H9 (cell line): ENCODE data around the gene TTC19. TPM values are rescaled to one million over a fixed set of nuclear protein-coding genes. Genes with fewer than 3 reads are reported as not detected.
A peak's percentile ranks its signal among the peaks of the same experiment; 100 is the strongest.

ENCODE experiments used
- DNase-seq: peaks from one replicate; pipeline ENCODE4 v3.0.0-alpha.2; 2017
- H2AFZ ChIP-seq: one replicate; pipeline ENCODE4 v1.6.1; 2013; ENCODE audit warnings: mild to moderate bottlenecking, low read length, control low read depth, moderate library complexity
- H2AK5ac ChIP-seq: 2 replicates; pipeline ENCODE4 v1.6.1; 2013; ENCODE audit warnings: low read length, control low read depth, mixed read lengths; ENCODE audit not compliant: insufficient read length
- H2BK120ac ChIP-seq: one replicate; pipeline ENCODE4 v1.6.1; 2013; ENCODE audit warnings: low read depth, mild to moderate bottlenecking, low read length, control low read depth, inconsistent platforms; ENCODE audit not compliant: poor library complexity, severe bottlenecking
- H2BK12ac ChIP-seq: 2 replicates; pipeline ENCODE4 v1.6.1; 2013; ENCODE audit warnings: low read length, control low read depth, mixed read lengths, low read depth; ENCODE audit not compliant: insufficient read length
- H2BK15ac ChIP-seq: 2 replicates; pipeline ENCODE4 v1.6.1; 2013; ENCODE audit warnings: low read depth, low read length, control low read depth
- H2BK20ac ChIP-seq: one replicate; pipeline ENCODE4 v1.6.1; 2013; ENCODE audit warnings: low read depth, mild to moderate bottlenecking, low read length, control low read depth, inconsistent platforms; ENCODE audit not compliant: poor library complexity, severe bottlenecking
- H2BK5ac ChIP-seq: 2 replicates; pipeline ENCODE4 v1.6.1; 2013; ENCODE audit warnings: low read length, control low read depth, mixed read lengths; ENCODE audit not compliant: insufficient read length
- H3K14ac ChIP-seq: 2 replicates; pipeline ENCODE4 v1.6.1; 2013; ENCODE audit warnings: low read length, control low read depth; ENCODE audit not compliant: insufficient read depth
- H3K18ac ChIP-seq: 2 replicates; pipeline ENCODE4 v1.6.1; 2013; ENCODE audit warnings: low read depth, mild to moderate bottlenecking, mixed read lengths, low read length, control low read depth; ENCODE audit not compliant: insufficient read length
- H3K23ac ChIP-seq: 2 replicates; pipeline ENCODE4 v1.6.1; 2013; ENCODE audit warnings: low read length, control low read depth, mixed read lengths, low read depth; ENCODE audit not compliant: insufficient read length
- H3K23me2 ChIP-seq: 2 replicates; pipeline ENCODE4 v1.6.1; 2013; ENCODE audit warnings: low read depth, mild to moderate bottlenecking, mixed read lengths, low read length, control low read depth; ENCODE audit not compliant: insufficient read length, poor library complexity, severe bottlenecking
- H3K27ac ChIP-seq: 2 replicates; pipeline ENCODE4 v1.5.1; 2013; ENCODE audit warnings: low read length, control low read depth, mixed read lengths, low read depth; ENCODE audit not compliant: insufficient read length
- H3K27me3 ChIP-seq: 2 replicates; pipeline ENCODE4 v1.6.1; 2013; ENCODE audit warnings: low read length, control low read depth, inconsistent platforms; ENCODE audit not compliant: insufficient read depth
- H3K4ac ChIP-seq: 2 replicates; pipeline ENCODE4 v1.6.1; 2013; ENCODE audit warnings: low read depth, mild to moderate bottlenecking, control low read depth, inconsistent platforms, low read length, moderate library complexity
- H3K4me1 ChIP-seq: 2 replicates; pipeline ENCODE4 v1.6.1; 2013; ENCODE audit warnings: low read length, control low read depth, inconsistent platforms; ENCODE audit not compliant: insufficient read depth
- H3K4me2 ChIP-seq: 2 replicates; pipeline ENCODE4 v1.6.1; 2013; ENCODE audit warnings: low read length, control low read depth, mixed read lengths; ENCODE audit not compliant: insufficient read length, insufficient read depth
- H3K56ac ChIP-seq: 2 replicates; pipeline ENCODE4 v1.6.1; 2013; ENCODE audit warnings: low read depth, mild to moderate bottlenecking, mixed read lengths, low read length, control low read depth; ENCODE audit not compliant: insufficient read length
- H3K79me1 ChIP-seq: 2 replicates; pipeline ENCODE4 v1.6.1; 2013; ENCODE audit warnings: low read depth, mild to moderate bottlenecking, moderate library complexity, low read length, control low read depth, inconsistent platforms; ENCODE audit not compliant: insufficient read depth, poor library complexity, severe bottlenecking
- H3K79me2 ChIP-seq: 2 replicates; pipeline ENCODE4 v1.6.1; 2013; ENCODE audit warnings: low read length, control low read depth, inconsistent platforms; ENCODE audit not compliant: insufficient read depth
- H3K9ac ChIP-seq: 2 replicates; pipeline ENCODE4 v1.6.1; 2013; ENCODE audit warnings: low read length, control low read depth, mixed read lengths; ENCODE audit not compliant: insufficient read length; ENCODE audit errors: extremely low read depth
- H3K9me3 ChIP-seq: one replicate; pipeline ENCODE4 v1.6.1; 2013; ENCODE audit warnings: low read depth, low read length, inconsistent platforms; ENCODE audit not compliant: control insufficient read depth
- H3T11ph ChIP-seq: one replicate; pipeline ENCODE4 v1.6.1; 2013; ENCODE audit warnings: mild to moderate bottlenecking, low read length, control low read depth, inconsistent platforms
- H4K20me1 ChIP-seq: one replicate; pipeline ENCODE4 v1.6.1; 2013; ENCODE audit not compliant: control insufficient read depth, insufficient read length, insufficient read depth
- H4K5ac ChIP-seq: 2 replicates; pipeline ENCODE4 v1.6.1; 2013; ENCODE audit warnings: low read depth, mild to moderate bottlenecking, mixed read lengths, low read length, control low read depth; ENCODE audit not compliant: insufficient read length
- H4K8ac ChIP-seq: replicated peaks from 2 replicates; pipeline ENCODE4 v1.6.1; 2013; ENCODE audit warnings: low read length, control low read depth, mixed read lengths, low read depth; ENCODE audit not compliant: insufficient read length
- H4K91ac ChIP-seq: 2 replicates; pipeline ENCODE4 v1.6.1; 2013; ENCODE audit warnings: low read depth, mild to moderate bottlenecking, moderate library complexity, mixed read lengths, low read length, control low read depth; ENCODE audit not compliant: insufficient read length
- H3K27ac Mint-ChIP-seq, 3 experiments: 2 replicates in 2 of 3; 3 replicates in 1 of 3; pipeline ENCODE4 v1.8.0; 2020 to 2021; ENCODE audit warnings: mixed read lengths in 3 of 3, mild to moderate bottlenecking in 1 of 3, moderate library complexity in 1 of 3
- H3K27me3 Mint-ChIP-seq: 2 replicates; pipeline ENCODE4 v1.8.0; 2021; ENCODE audit warnings: low read depth, mild to moderate bottlenecking, moderate library complexity, mixed read lengths
- H3K36me3 Mint-ChIP-seq, 3 experiments: 2 replicates in 2 of 3; 3 replicates in 1 of 3; pipeline ENCODE4 v1.8.0; 2020 to 2021; ENCODE audit warnings: low read depth in 3 of 3, mixed read lengths in 3 of 3; ENCODE audit not compliant: insufficient read depth in 1 of 3
- H3K4me1 Mint-ChIP-seq, 2 experiments: 2 replicates each; pipeline ENCODE4 v1.8.0; 2020; ENCODE audit warnings: mixed read lengths in 2 of 2
- H3K4me3 Mint-ChIP-seq, 2 experiments: 2 replicates in 1 of 2; 3 replicates in 1 of 2; pipeline ENCODE4 v1.8.0; 2020 to 2021; ENCODE audit warnings: mild to moderate bottlenecking in 2 of 2, mixed read lengths in 2 of 2, moderate library complexity in 1 of 2
- H3K9me3 Mint-ChIP-seq, 2 experiments: 2 replicates in 1 of 2; 3 replicates in 1 of 2; pipeline ENCODE4 v1.8.0; 2020; ENCODE audit warnings: mild to moderate bottlenecking in 2 of 2, mixed read lengths in 2 of 2, moderate library complexity in 1 of 2
- CTCF ChIP-seq: fragments of 200-600 bp; sonication (generic); conservative IDR thresholded peaks from 3 replicates; pipeline ENCODE4 v1.8.0; 2021; ENCODE audit warnings: antibody characterized with exemption, mild to moderate bottlenecking
- WGBS: extraction: QIAGEN DNeasy Blood & Tissue Kit; methylation state at CpG from one replicate; pipeline ENCODE4 v1.1.7; 2013; ENCODE audit warnings: missing lambda C conversion rate, low lambda C conversion rate, mixed read lengths; ENCODE audit not compliant: insufficient read length; ENCODE audit errors: extremely low coverage; 5-methylcytosine and 5-hydroxymethylcytosine counted together
- total RNA-seq: library from RNA; stranded (reverse); gene quantifications from 2 replicates; pipeline ENCODE4 v1.2.1, GENCODE V29; 2021

The TTC19 gene
- total RNA-seq, 1 experiment from 2014 or later: 64.3 TPM

- peak overlapping the region; percentile 4 for H2BK5ac ChIP-seq
- H4K20me1 ChIP-seq: no peaks in the 10 kb centered on the region
- peak overlapping the region; percentile 81 for H3T11ph ChIP-seq
- peaks cover 3% of the 10 kb centered on the region for H3K23me2 ChIP-seq
- peak overlapping the region; percentile 52; the same call in 1 of the 2 replicates for H3K4ac ChIP-seq
- H4K5ac ChIP-seq: peak overlapping the region; percentile 53
- H3K27me3 Mint-ChIP-seq: peaks cover 6% of the 10 kb centered on the region
- H3K4me1 Mint-ChIP-seq: peaks cover 59 to 63% of the 10 kb centered on the region in 2 experiments
- H4K91ac ChIP-seq: no peak overlapping the region
- no peaks in the 10 kb centered on the region for H3K79me1 ChIP-seq
- WGBS: no CpG with 5 or more reads among the region's 11 CpGs
- H3K9me3 Mint-ChIP-seq: no peaks in the 10 kb centered on the region
- no peak overlapping the region for H2AFZ ChIP-seq
- peak overlapping the region; percentile 41 for H3K4me2 ChIP-seq
- no peak overlapping the region for H3K23ac ChIP-seq
- H3K27me3 ChIP-seq: no peaks in the 10 kb centered on the region; the same call in 1 of the 2 replicates
- H3K9me3 ChIP-seq: no peaks in the 10 kb centered on the region
- peak overlapping the region; percentile 15 for H3K9ac ChIP-seq
- peak overlapping the region; percentile 92 for H3K18ac ChIP-seq
- H3K27ac ChIP-seq: peak overlapping the region; percentile 85
- H4K8ac ChIP-seq: no peak overlapping the region
- no peak overlapping the region for H2BK12ac ChIP-seq
- DNase-seq: peak; percentile 91
- no peaks in the 10 kb centered on the region; the same call in 1 of the 2 replicates for H3K79me2 ChIP-seq
- H2AK5ac ChIP-seq: no peak overlapping the region
- no peak overlapping the region for H2BK20ac ChIP-seq
- peak overlapping the region; percentile 49 for H2BK120ac ChIP-seq
- peak overlapping the region; percentile 98 to 99 (median 99) for H3K27ac Mint-ChIP-seq
- TF ChIP-seq CTCF: no peak
- H3K4me1 ChIP-seq: peaks cover 10% of the 10 kb centered on the region
- no peaks in the 10 kb centered on the region; a peak in 2 of 7 replicates for H3K36me3 Mint-ChIP-seq
- H3K14ac ChIP-seq: peak overlapping the region; percentile 84
- peak overlapping the region; percentile 57 to 73 for H3K4me3 Mint-ChIP-seq
- no peak overlapping the region for H3K56ac ChIP-seq
- H2BK15ac ChIP-seq: no peak overlapping the region
Measured at GRCh38 chr17:15966879-15967248, 32.8 kb upstream of the TTC19 start.
